Cortex of kidney (tissue), 1 donor: ENCODE measurements around the gene ARRB1.

Source experiments
- DNase-seq: peaks from one replicate; lab custom pipeline; 2025; lab: John Stamatoyannopoulos, UW

Gene ARRB1

DNA sequence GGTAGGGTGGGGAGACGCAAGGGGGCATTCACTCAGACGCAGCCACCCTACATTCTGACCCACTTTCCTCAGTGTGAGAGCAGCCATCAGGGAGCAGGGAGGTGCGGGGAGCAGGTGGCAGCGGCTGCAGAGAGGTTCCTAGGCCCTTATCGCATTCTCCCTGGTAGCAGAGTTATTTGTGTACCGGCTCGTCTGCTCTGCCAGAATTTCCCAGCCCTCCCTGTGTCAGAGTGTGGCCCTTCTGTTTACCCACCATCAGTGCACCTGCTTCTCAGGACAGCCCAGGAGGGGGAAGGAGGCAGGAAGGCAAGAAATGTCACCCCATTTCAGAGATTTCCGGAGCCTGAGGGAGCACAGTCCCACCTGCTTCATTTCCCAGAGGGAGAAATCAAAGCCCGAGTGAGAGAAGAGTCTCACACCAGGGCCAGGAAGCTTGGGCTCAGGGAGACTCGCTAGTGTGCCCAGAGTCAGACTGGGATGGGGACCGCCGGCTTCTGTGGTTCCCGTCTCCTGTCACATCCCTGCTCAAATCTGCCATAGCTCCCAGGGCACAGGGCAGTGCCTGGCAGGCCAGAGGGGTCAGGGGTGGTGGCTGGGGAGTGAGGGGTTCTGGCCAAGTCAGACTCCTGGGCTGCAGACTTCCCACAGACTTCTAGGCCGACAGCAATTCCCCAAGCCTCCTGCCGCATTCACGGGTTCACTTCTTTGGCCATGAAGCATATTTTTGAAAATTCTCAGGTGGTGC lies 49.7 kb downstream of the ARRB1 start:
- no peak for DNase-seq

DNA sequence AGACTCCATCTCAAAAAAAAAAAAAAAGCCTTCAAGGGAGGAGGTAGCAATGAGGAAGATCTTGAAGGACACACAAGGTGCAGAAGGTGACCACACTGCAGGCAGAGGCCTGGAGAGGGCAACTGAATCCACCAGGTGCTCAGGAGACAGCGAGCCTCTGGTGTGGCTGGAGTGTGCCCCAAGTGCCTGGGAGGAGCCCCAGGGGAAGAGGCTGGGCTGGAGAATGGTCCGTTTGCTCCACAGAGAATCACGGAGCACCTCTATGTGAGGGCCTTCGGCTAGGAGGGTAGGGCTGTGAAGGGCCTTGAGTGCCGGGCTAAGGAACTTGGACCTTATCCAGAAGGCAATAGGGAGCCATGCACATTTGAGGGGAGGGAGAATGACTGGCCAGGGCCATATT lies 50.3 kb downstream of the ARRB1 start:
- no peak for DNase-seq

DNA sequence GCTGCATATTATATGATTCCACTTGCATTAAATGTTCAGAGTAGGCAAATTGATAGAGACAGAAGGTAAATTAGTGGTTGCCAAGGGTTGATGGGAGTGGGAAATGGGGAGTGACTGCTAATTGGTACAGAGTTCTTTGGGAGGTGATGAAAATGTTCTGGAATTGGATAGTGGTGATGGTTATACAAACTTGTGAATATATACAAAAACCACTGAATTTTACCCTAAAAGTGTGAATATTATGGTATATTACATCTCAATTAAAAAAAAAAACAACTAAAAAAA lies 52.5 kb downstream of the ARRB1 start:
- no peak for DNase-seq

DNA sequence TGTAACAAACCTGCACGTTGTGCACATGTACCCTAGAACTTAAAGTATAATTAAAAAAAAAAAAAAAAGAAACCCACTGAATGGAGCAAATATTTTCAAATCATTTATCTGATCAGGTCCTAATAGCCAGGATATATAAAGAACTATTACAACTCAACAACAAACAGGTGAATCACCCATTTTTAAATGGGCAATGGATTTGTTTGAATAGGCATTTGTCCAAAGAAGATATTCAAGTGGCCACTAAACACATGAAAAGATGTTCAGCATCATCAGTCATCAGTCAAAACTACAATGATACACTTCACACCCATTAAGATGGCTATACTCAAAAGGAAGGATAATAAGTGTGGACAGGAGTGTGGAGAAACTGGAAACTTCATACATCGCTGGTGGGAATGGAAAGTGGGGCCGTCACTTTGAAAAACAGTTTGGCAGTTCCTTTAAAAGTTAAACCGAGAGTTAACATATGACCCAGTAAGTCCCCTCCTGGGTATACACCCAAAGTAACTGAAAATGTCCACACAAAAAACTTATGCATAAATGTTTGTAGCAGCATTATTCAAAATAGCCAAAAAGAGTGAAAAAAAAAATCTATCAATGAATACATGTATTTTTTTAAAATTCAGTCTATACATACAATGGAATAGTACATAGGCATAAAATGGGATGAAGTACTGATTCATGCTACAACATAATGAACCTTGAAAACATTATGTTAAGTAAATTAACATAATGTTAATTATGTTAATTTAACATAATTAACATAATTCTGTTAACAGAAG lies 53.1 kb downstream of the ARRB1 start:
- DNase-seq = no peak

DNA sequence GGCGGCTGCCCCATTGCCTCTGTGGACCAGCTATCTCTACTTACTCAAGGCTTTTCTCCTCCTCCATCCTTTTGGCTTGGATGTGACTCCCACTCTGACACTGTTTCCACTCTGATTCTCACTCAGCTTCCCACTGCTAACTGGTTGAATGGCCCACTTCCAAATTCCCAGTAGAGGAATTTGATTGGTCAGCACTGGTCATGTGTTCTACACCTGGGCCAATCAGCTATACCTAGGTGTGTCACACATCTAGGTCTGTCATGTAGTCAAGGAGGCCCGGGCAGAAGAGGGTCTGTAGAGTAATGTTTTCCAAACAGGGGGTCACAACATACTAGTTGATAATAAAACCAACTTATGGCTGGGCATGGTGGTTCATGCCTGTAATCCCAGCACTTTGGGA lies 57.6 kb downstream of the ARRB1 start:
- no peak for DNase-seq

DNA sequence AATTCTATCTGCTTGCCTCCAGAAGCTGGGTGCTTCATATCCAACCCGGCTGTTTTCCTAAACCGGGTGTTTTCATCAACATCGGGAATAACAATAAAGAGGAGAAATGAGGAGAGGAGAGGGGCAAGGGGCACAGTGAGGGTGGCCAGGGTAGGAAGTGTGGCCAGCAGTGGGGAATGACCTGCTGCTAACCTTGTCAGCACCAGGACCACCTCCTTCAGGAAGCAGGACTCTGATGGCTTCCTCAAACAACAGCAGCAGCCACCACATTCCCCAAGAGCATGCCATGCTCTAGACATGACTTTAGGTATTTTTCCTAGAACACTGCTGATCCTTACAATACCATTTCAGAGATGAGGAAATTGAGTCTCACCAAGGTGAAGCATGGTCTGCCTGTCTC lies 58.5 kb downstream of the ARRB1 start:
- DNase-seq = no peak

DNA sequence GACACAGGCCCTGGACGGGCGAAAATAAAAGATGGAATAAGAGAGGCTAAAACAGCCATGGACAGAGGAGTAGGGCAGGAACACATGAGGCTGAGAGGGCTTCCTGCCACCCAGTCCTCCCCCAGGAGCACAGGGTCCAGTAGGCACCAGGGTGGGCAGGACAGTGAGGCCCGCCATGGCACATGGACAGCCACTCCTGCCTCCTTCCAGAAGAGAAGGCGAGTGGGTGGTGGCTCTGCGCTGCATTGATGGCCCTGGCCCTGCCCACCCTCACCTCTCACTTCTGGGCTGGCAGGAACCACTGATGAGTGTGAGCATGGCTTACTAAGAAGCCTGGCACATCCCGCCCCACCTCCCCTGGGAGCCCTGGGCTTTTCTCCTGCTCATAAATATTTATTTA lies 59.7 kb downstream of the ARRB1 start:
- DNase-seq = no peak

DNA sequence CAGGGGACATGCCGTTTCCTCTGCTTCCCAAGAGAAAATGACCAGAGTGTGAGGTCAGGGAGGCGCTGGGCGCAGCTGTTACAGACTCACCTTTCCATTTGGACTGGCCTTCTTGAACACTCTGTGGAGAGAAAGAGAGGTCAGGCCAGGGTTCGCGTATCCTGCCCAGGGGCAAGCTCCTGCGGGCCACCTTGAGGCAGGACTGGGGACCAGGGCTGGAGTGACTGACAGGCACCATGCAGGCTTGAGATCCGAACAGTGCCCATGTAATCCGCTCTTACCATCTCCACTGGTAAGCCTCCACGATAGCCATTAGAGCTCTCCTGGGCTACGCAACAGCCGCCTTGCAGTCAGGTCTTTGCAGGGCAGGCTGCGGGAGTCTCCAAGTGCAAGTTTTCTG lies 61.5 kb downstream of the ARRB1 start:
- no peak for DNase-seq

DNA sequence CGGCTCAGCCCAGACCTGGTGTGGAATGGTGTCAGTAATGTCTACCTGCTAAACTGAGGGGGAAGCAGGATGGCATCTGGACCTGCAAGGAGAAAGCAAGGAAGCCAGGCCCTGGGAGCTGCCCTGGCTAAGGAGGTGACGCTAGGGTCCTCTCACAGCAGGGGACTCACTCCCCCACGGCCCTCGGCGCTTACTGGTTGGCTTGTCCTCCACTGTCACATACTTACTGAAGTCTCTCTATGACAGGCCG lies 62.0 kb downstream of the ARRB1 start:
- no peak for DNase-seq

DNA sequence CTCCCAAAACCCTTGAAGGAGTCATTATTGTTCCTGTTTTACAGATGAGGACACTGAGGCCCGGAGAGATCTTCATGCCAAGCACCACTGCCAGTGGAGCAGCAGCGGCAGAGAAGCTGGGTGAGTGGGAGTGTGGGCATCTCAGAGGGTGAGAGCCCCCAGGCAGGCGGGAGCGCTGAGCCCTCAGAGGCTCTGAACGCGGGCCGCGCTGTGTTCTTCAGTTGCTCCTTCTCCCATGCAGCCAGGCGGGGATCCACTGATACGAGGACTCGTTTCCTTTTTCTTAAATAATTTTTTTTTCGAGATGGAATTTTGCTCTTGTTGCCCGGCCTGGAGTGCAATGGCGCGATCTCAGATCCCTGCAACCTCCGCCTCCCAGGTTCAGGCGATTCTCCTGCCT lies 63.9 kb downstream of the ARRB1 start:
- no peak for DNase-seq

DNA sequence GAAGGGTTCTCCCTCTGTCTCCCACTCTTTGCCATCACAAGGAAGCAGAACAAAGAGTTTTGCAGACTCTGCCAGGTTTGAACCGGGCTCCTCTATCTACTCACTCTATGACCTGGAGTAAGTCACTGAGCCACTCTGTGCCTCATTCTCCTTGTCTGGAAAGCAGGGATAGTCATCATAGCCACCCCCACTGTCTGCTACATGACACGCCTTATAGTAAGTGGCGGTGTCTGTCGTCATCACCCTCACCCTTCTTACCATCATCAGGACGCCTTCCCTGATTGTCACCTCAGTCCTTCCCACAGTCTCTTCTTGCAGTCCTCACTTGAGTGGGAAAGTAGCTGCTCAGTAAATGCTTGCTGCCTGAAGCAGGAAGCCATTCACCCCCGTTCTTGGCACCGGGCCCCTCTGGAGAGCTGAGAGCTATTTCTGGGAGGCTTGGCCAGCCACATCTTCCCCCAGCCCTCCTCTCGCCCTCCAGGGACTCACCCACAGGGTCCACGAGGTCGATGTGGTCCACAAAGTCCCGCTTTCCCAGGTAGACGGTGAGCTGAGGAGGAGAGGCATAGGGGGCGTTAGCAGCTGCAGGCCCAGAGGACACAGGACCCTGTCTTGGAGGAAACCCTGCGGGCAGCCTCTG lies 64.5 kb downstream of the ARRB1 start:
- no peak for DNase-seq

DNA sequence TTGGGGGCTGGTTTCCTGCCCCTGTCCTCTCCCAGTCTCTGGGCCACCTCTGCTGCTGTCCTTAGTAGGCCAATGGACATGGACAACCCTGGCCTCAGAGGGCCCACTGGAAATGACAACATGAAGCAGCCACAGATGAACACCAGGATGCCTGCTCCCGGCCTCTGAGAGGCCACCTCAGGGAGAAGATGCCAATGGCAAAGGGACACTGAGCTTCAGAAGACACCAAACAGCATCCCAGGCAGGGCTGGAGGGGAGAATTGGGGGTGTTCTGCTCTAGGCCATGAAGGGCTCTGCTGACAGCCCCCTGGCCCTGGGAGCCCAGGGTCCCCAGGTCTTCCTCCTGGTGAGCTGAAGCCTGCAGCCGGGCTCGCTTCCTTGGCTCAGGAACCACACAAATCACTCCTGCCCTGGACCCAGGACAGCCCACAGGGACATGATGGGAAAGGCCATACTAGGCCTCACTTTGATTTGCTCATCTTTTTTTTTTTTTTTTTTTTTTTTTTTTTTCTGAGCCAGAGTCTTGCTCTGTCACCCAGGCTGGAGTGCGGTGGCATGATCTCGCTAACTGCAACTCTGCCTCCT lies 65.6 kb downstream of the ARRB1 start:
- no peak for DNase-seq

DNA sequence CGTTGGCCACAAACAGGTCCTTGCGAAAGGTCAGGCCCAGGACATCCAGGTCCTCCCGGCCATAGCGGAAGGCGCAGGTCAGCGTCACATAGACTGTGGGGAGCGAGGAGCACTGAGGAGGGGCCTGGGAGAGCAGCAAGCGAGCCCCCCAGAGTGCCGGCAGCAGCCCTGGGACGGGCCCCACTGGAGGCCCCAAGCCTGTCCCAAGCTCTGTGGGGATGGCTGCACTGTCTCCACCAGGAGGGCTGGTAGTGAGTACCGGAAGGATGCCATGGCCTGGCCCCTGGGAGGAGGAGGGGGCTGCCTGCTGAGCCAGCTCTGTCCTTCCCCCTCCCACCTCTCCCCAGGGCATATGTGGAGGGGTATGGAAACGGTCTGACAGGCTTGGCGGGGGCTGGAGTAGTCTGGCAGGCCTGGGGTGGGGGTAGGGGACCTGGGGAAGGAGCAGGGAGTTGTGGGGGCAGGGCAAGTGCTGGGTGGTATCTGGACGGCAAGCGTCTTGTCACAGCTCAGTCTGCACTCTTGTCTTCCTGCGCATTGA lies 68.0 kb downstream of the ARRB1 start:
- no peak for DNase-seq

DNA sequence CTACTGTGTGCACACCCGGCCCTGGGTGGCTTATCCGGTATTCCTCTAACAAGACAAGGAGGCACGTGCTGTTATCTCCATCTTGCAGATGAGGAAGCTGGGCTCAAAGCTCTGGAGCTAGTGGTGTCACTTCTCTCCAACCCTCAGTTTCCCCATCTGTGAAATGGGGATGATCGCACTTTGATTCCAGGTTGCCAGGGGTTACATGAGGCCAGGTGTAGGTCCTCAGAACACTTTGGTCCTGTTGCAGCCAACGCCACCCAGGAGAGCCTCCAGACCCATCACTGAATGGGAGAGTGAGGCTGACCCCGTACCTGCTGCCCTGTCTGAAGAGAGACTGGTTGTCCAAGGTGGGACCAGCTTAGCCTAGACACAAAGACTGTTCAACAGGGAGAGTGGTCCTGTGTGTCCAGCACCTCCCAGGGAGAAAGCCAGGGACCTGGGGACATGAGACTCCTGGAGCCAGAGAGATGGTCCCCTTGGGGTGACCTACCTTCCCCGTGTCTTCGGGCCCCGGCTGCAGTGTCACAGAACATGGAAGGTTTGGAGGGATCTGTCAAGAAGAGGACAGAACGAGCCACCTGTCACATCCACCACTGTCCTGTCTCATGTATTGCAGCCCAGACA lies 69.9 kb downstream of the ARRB1 start:
- DNase-seq = no peak

DNA sequence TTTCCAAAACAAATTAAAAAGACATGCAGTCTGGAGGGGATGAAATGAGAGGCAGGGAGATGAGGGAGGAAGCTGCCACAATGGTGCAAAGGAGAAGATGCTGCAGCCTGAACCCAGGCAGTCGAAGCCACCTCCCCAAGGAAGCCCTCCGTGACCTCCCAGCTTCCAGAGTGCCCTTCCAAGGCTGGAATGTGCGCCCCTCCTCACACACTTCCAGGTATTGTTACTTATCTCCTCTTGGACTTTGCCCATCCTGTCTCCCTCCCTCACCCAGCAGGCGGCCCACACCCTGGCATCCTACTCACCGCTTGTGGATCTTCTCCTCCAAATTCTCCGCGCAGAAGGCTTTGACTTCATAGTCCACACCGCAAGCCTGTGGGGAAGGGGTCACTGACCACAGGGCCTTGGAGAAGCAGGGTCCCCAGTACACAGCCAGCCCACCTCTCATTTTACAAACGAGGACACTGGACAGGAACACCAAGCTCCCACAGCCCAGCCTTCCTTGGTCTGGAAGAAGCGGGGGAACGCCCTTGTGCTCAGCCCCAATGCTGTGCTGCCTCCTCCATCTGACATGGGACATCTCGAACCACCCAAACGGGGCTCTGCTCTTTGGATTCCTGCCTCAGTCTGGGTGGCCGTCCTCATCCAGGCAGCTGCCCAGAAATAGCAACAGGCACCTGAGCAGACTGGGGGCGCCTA lies 70.5 kb downstream of the ARRB1 start:
- DNase-seq = no peak

DNA sequence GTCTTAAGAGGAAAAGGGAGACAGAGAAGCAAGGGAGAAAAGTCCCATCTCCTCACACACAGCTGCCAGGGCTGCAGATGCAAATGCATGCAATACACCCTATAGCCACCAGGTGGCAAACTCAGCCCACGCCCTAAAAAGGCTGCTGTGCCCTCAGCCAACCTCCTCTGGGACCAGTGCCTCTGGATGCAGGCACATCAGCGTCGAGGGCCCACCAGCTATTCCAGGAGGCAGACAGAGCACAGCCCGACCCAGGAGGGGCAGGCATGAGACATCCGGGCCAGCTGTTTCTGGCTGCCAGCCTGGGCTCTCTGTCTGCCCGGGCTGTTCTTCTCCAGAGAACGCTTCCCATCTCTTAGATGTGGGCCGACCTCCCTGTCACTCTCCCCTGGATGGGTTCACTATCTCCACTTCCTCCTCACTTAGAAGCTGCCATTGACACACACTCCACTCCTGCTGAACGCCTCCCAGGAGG lies 71.2 kb downstream of the ARRB1 start:
- no peak for DNase-seq

DNA sequence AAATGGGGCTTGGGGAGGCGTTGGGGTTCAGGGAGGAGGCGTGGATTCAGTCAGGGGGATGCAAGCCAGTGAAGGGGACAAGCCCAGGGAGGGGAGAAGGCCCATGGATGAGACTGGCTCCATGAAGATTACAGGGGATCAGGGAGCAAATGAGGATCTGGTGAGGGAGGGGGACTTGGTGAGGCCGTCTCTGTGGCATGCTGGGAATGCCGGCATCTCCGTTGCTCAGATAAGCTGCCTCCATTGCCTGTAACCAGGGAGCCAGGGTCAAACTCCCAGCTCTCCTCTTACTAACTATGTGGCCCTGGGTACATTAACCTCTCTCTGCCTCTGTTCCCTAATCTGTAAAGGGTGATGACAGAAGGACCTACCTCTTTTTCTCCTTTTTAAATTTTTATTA lies 72.2 kb downstream of the ARRB1 start:
- no peak for DNase-seq

DNA sequence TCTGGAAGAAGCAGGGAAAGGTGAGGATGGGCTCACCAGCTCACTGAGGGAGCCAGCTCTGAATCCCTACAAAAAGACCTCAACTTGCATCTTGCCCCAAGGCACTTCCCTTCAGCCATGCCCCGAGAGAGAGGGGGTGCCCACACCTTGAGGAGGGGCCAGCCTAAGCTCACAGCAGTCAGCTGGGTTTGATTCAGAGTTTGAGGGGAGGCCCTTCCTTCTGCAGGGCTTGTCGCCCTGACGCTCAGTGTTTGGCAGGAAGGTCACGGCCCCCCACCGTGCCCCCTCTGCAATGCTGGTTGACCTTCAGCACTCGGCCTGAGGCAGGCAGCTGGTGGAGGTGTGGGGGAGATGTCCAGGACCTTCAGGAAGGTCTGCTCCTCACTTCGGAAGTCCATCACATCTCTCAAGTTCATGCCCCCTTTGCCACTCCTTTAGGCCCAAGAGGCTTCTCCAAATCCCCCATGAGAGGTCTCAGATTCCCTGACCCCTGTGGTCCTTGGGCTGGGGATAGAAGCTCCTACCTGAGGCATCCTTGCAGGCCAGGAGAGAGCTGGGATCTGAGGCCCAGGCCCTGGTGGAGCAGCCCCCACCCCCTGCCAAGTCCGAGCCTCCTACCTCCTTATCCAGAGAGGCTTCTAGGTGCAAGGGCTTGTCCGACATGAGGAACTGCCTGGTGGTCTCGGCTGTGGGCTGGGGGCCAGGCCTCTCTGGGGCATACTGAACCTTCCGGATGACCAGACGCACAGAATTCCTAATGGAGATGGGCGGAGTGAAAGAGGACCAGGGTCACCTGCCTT lies 73.3 kb downstream of the ARRB1 start:
- DNase-seq = no peak

DNA sequence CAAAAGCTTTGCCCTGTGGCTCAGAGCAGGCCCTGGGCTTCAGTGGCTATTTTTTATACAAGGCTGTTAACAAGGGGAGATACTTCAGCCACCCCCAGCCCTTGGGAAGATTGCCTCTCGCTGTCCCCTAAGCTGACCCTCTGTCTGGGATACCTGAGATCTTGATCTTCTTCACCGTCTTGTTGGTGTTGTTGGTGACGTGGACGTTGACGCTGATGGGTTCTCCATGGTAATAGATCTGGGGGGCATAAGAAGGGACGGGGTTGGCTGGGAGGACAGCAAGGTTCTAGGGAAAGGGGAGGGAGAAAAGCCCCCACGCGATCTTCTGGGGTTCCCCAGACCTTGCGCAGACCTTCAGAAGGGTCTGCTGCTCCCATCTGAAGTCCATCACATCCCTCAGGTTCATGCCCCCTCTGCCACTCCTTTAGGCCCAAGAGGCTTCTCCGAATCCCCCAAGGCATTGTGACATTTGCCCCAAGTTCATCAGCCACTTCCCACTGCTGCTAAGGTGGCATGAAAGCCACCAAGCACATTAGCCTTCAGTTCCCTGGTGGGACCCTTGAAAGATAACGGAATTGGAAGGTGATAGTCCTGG lies 74.2 kb downstream of the ARRB1 start:
- DNase-seq = no peak

DNA sequence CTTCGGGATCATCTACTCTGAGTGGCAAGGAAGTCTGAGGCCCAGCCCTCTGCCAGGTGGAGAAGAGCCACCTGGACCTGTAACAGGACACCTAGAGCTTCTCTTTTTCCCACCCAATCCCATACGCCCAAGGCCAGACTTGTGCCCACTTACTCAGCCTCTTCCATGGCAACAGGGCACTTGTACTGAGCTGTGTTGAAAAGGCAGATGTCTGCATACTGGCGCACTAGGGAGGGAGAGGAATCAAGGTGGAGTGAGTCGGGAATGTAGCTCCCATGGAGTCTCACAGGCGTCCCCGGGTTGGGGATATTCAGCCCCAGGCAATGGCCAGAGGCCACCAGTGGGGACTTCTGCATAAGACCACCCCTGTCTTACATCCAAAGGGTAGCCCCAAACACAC lies 74.8 kb downstream of the ARRB1 start:
- DNase-seq = no peak

DNA sequence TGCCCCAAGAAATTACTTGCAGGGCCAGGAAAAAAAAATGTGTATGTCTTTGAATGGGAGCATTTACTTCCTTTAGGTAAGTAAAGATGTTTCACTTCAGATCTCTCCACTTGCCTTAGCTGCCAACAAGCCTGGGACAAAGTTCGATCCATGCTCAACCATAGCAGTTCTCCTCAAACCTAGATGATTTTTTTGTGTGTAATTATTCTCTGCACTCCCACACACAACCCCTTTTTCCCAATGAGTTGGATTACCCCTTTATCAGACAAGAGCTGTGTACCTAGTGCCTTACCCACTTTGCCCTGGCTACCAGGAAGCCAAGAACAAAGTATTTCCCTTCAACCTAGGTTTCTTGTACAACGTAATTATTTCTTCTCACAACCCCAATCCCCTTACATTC lies 75.3 kb downstream of the ARRB1 start:
- no peak for DNase-seq
